OCI-M2 (cell line): ENCODE data around the gene KHNYN.
"Not testable (repeated sequence)": the region's sequence is repeated elsewhere in the genome, so short reads cannot be mapped to it uniquely, and the experiment has no call there.

Experiments
- DNase-seq: peaks from one replicate; lab custom pipeline; 2025; ENCODE audit not compliant: unreplicated experiment; lab: John Stamatoyannopoulos, UW

The KHNYN gene

DNA sequence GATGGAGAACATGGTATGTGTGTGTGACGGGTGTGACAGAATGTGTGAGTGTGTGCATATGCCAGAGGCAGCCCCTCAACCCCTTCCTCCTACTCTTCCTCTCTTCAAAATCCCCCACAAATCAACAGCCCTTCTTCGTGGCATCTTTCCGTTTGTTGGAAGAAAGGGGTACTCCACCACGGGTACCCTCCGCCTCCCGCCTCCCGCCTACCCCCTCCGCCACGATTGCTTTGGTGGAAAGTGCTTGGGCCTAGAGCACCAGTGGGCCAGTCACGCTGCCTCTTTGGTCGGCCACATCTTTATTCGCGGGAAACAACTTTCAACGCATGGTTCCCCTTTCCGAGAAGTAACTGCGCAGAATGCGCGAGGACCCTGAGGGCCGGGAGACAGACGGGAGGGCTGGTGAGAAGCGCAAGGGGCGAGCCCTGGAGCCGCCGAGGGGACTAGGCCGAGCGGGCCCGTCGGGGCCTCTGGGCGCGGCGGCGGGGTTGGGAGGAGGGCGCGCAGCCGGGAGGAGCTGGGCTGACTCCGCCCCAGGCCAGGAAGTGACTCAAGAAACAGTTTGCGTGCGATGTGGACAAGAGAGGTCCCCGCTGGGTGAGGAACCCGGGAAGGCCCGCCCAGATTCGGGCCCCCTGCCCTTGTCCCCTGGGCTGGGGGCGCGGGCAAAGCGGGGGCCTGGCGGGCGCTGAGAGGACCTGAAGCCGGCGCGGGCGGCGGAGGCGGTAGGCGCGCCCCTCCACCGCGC lies at the start of gene KHNYN, which contains the start of gene CBLN3:
TSS of gene KHNYN (plus strand) at position 560 of the 748 bp plus-strand sequence. CDS start 777 bp downstream, outside the sequence.
TSS of gene CBLN3 (minus strand) at position 274 of the 748 bp plus-strand sequence. CDS start 614 bp downstream, outside the sequence.
- DNase-seq: no peak

DNA sequence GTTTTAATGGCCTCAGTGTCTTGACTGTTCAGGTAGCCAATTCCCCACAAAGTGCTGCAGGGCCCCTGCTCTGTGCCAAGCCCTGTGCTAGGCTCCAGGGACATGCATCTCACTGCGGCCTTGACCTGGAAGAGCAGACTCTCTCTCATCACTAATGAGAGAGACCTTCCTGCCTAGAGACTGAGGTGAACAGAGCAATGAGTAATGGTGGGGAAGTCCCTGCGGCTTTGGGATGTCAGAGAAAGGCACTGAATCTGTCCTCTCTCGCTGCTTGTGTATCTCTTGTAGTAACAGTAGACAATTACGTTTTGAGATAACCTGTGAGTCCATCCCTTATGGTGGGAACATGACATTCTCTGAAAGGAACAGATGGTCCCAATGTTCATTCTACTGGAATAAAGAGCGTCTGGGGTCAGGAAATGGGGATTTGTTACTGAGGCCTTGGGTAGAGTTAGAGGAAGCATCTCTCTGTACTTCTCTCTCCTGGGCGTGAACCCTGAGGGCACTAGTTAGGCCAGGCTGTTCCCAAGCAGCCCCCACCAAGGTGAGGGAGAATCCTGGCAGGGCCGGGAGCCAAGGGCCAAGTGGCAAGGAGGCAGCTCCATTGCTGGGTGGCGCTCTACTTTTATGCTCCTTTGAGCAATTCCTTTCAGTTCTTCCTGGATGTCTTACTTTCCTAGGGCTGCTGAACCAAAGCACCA lies 48.2 kb upstream of the KHNYN start:
- no peak for DNase-seq

DNA sequence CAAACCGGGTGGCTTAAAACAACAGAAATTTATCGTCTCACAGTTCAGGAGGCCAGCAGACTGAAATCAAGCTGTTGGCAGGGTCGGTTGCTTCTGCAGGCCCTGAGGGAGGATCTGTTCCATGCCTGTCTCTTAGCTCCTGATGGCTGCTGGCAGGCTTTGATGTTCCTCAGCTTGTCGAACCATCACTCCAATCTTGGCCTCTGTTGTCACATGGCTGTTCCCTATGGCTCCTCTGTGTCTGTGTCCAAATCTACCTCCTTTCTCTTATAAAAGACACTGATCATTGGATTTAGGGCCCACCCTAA lies 47.7 kb upstream of the KHNYN start:
- DNase-seq: no peak

DNA sequence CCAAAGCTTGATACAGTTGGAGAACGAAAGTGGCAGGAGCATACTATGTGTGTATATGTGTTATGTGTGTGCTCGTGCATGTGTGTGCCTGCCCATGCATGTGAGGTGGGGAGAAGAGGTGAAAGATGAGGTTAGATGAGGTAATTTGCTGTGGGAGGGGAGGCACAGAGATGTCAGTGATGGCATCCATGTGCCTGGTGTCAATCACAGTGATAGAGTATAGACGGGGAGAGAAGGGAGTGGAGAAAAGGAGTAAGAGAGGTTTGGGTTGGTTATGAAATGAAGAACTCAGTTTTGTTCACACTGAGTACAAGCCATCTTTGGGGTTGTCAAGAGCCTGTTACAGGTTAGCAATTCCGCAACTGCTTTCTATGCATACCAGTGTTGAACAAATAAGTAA lies 45.6 kb upstream of the KHNYN start:
- no peak for DNase-seq

DNA sequence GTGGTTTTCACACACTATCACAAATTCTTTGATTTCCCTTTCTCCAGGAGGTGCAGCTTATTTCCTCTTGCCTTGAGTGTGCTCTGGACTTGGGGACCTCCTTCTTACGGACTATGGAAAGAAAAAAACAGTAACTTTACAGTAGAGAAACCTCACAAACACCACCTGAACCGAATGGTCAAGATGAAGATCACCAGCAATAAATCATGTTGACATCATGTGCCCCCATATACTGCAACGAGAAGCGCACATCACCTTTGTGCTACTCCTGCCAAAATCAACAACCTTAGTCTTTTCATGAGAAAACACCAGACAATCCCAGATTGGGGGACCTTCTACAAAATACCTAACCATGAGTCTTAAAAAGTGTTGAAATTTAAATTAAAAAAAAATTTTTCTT lies 44.2 kb upstream of the KHNYN start:
- DNase-seq: no peak

DNA sequence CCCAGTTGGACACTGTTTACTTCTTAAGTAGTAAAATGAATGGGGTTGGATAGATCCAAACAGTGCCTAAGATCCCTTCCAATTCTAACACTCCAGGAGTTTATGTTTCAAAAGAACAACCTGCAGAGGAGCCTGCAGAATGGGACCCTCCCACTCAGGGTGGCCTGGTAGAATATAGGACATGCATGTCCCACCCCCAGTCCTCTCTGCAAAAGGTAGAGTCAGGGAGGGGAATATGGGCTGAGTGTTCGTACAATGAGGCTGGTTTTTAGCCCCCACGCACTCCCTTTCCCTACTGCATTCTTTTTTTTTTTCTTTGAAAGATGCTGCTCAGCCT lies 42.8 kb upstream of the KHNYN start:
- no peak for DNase-seq

DNA sequence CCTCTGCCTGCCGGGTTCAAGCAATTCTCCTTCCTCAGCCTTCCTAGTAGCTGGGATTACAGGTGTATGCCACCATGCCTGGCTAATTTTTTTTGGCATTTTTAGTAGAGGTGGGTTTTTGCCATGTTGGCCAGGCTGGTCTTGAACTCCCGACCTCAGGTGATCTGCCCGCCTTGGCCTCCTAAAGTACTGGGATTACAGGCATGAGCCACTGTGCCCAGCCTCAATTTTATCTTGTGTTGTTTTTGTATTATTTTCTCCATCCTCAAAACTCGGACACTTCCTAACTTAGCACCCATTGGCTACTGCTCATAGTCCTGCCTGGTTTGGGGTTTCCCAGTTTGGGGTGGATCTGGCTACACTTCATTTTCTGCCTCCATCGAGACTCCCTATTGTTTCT lies 42.2 kb upstream of the KHNYN start:
- DNase-seq: not testable (repeated sequence)

DNA sequence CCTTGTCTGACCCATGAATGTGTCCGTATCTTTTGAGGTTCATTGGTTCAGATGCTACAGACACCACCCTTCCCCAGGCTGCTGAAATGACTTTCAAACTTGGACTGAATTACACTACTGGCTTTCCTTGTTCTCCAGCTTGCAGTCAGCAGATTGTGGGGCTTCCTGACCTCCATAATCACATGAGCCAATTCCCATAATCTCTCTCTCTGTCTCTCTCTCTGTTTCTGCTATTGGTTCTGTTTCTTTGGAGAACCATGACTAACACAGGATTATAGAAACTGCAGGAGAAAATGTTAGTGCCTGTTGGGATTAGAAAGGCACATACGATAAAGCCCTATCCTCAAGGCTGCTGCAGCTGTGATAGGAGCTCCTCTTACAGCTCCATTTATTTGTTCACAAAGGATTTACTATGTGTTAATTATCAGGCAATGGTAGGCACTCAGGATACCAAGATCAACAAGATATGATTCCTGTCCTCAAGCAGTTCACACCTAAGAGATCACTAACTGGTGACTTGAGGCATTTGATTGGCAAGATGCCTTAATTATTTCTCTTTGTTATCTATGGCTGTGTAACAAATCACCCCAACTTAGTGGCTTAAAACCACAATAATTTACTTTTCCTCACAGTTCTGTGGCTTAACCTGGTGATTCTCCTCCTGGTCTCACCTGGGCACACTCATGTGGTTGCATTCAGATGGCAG lies 41.1 kb upstream of the KHNYN start:
- no peak for DNase-seq

DNA sequence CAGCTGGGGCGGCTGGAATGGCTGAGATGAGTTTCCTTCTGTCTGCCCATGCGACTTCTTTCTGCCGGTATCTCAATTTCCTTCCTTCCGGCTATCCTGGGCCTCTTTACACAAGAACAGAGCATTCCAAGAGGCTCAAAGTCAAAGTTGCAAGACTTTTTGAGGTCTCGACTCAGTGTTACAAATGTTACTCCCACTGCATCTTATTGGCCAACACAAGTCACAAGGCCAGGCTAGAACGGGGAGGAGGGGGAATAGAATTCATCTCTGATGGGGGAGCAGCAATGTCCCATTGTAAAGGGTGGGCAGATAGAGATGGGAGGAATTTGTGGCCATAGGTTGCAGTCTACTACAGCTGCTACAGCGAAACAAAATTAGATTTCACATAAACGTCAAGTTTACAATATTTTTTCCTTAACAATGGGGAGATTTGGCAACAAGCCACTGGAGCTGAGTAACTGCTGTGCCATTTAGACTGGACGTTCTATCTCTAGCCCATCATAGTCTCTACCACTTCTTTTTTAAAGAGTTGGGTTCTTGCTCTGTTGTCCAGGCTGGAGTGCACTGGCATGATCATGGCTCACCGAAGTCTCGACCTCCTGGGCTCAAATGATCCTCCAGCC lies 40.4 kb upstream of the KHNYN start:
- no peak for DNase-seq

DNA sequence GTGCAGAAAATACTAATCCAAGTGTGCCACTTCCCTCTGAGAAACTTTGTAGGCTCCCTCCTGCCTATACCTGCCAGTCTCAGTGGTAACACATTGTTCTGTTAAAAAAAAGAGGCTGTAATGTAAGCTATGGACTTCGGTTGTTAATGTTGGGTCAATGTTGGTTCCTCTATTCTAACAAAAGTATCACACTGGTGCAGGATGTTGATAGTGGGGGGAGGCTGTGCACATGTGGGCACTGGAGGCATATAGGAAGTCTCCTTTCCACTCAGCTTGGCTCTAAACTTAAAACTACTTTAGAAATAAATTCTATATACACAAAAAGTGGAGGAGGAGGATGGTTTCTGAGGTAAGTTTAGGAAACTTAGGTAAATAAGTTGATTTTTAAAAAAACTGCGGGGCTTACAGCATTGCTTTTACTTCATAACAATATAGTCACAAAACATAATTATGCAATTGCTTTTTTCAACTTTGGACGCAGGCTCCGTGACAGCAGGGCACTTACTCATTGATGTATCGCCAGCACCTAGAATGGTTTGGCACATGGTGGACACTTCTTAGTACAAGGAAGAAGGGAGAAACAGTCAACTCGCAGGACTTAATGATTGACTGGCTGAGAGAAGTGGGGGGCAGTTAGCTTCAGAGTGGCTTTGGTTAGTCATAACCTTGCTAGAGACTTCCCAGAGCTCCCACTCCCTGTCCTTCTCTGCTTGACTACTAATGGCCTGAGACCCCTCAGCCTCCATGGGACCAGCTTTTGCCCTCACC lies 38.9 kb upstream of the KHNYN start:
- no peak for DNase-seq

DNA sequence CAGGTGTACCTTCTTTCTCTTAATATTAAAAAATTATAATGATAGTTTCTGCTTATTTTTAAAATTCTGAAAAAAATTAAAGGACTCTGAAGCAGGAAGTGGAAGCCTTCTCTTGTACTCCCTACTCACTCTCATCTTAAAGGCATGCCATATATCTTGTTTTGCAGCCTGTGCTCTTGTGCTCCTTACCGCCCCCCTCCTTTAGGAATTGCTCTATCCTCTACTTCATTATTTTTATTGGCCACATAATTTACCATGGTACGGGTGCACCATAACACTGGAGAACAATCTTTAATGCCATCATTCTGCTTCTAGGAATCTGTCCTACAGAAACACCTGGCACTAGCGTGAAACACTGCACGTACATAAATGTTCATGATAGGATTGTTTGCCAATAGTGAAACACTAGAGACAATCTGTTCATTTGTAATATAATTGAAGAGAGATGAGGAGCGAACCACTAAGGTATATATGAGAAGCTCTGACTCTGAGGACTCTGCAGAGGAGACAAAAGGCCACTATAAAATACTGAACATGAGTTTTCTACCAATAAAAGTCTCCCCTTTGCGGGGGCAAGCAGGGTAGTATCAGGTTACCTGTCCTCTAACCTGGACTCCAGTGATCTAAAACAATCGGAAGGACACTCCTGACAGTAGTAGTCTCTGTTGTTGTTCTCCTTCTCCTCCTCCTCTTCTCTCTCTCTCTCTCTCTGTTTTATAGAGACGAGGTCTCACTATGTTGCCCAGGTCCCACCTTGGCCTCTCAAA lies 37.2 kb upstream of the KHNYN start:
- DNase-seq: no peak

DNA sequence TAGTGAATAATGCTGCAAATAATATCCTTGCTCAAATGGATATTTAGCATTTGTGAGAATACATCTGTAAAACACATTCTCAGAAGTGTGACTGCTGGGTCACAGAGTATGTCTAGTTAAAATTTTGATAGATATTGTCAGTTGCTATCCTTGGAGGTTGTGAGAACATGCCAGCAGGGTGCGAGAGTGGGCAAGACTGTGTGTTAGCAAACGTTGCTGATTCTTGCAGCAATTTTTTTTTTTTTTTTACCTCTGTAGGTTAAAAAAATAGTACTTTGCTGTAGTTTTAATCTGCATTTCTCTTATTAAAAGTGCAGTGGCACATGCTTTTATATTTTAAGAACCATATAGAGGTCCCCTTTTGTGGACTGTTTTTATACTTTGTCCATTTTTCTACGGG lies 35.5 kb upstream of the KHNYN start:
- no peak for DNase-seq

DNA sequence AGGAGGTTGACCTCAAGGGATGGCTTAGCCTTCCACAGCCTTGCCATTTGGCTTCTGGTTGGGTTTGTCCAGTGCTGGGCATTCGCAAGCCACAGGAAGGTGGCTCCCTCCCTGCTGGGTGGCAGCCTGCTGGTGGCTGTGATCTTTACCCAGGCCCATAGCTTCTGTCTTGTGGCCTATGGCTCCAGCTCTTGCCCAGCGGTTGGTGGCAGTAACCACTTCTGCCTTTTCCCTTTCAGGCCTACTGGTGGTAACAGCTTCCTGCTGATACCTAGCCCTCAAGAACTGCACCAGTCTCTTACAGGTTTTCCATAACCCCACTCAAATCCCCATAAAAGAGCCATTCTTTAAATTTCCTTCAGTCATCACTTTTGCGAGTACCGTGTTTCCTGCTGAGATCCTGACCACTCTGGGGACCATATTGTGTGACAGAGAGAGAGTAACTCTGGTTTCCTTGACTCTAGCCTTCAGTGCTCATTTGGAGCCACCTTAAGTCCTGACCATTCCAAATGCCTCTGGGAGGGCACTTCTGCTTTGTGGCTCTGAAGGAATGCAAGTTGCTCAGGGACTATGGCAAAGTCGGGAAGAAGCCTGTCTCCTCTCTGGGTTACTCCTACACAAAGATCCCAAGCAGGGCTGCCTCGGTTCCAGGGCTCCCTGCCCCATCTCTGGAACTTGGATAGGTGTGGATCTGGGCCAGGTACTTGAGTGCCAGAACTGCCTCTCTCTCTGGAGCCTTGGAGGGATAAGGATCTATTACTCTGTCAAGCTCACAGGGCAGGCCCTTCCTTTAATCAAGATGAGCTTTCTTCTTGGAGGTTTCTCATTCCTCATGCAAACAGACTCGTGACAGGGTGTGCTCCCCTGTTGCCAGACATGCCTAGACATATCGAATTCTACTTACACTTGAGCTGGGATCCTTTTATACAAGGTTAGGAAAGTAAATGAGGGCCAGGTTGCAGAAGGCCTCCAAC lies 33.9 kb upstream of the KHNYN start:
- no peak for DNase-seq

DNA sequence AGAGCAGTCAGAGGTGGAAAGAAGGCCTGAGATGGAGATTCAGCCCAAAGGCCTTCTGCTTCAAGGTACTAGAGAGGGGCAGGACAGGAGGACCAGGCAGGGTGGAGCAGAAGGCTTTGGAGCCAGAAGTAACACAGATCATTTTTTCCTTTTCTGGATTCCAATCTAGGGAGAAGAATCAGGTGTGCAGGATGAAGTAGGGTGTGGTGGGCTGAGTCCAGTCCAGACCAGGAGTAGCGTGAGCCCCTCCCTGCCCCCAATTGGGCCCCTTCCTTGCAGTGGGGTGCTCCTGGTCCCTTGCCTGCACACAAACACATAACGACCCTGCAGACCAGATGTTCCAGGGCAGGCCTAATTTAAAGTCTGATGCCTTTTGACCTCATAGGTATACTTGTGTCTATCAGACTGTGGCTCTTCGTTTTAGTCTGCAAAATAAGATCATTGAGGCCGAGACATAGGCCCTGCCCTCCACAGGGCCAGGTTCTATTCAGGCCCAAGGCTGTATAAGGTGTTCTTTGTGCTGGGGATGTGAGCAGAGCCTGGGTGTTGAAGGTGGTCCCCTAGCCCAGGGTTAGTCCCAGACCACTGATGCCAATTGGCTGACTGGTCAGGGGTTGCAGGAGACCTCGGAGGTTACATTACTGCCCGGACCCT lies 32.0 kb upstream of the KHNYN start:
- no peak for DNase-seq

DNA sequence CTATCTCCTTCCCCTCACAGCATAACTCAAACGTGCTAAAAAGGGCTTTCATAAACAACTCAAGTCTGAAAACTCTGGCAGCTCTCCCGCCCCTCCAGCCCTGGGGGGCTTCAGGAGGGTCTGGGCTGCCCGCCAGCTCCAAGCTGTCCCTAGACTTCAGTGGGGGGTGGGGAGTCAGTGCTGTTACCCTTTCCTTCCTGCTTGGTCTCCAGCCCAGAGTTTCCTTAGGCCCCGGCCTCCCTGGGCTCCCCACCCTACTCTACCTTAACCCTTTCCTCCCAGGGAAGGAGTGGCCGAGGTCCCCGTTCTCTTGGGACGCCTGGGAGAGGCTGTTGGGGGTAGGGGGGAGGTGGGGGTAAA lies 31.5 kb upstream of the KHNYN start:
- DNase-seq: no peak

DNA sequence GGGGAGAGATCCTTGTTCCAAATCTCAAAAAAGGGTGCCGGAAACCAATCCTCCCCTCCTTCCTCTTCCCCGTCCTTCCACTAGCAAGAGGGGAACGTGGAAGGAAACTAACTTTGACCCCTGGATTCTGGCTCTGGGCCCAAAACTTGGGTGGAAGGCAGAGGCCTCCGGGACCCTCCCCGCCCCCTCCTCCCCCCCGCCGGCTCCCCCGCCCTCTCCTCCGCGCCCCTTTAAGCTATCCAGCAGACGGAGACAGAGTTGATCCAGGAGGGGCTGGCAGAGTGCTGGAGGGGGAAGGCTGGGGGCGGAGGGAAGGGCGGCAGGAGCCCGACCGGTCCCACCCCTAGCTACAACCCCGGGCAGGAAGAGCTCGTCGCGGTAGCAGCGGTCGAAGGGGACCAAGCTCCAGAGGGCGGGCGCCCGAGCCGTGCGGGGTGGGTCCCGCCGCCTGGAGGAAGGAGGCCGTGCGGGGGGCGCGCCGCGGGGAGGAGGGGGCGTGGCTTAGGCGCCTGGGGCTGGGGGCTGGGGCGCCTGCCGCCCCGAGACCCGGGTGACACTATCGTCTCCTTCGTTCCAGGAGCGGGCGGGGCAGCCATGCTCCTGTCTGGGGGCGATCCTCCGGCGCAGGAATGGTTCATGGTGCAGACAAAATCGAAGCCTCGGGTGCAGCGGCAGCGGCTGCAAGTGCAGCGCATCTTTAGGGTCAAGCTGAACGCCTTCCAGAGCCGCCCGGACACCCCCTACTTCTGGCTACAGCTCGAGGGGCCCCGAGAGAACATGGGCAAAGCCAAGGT lies 30.9 kb upstream of the KHNYN start, which contains the start of gene NYNRIN:
TSS of gene NYNRIN (plus strand) at position 351 of the 794 bp plus-strand sequence. CDS start at position 595, 244 bp downstream.
- no peak for DNase-seq

DNA sequence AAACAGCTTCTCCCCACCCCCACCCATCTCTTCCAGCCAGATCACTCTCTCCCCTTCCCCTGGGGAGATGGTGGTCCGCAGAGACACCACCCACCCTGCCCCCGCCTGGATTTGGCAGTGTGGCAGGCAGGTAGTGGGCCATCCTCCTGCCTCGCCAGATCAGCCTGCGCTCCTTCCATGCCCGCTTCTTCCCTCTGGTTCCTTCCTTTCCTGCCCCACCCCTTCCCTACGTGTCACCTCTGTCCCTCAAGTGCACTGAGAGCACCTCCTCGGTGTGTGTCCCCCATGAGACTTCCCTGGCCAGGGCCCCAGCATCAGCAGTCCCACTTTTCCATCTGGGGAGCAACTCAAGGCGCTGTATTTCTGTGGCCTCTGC lies 30.3 kb upstream of the KHNYN start:
- DNase-seq: no peak
